ENCODE measurements around the gene CDH12.

The CDH12 gene

DNA sequence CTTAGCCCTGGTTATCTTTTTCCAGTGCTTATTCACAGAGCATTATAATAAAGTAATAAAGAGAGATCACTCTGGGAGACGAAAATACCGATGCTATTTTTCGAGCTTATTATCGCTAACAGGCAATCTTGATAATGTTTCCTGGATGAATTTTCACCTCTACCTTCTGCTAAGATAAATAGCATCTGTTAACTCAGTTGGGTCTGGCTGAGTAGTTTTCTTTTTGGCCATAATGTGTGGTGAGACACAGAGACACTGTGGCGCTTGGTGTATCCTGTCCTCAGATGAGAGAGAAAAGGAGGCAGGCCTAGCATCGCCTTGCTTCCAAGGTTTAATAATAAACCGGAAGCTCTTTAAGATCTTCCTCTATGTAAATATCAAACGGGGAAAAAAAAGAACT lies 46.2 kb upstream of the CDH12 start:
- Histone ChIP-seq H3K79me2 (ENCODE audit: insufficient read depth, low read length) (no peaks in the 10 kb centered on the region), H3K36me3 (ENCODE audit: insufficient read depth, low read length) (no peaks in the 10 kb centered on the region), H3K9ac (ENCODE audit: low read length) (no peak overlapping the region), H4K20me1 (ENCODE audit: insufficient read depth, low read length) (no peaks in the 10 kb centered on the region), H3K9me2 (ENCODE audit: low read depth, low read length) (no peaks in the 10 kb centered on the region), H3K27ac (ENCODE audit: low read depth, low read length, poor library complexity, severe bottlenecking) (no peak overlapping the region), H3K9me3 (ENCODE audit: low read length) (no peaks in the 10 kb centered on the region), H3K4me1 (ENCODE audit: insufficient read depth, low read length, severe bottlenecking) (no peaks in the 10 kb centered on the region), H3F3A (ENCODE audit: insufficient read depth, low read length) (no peaks in the 10 kb centered on the region), H3K4me2 (ENCODE audit: low read length) (no peak overlapping the region), H3K27me3 (ENCODE audit: insufficient read depth, low read length) (no peaks in the 10 kb centered on the region), H2AFZ (ENCODE audit: low read length) (no peak overlapping the region), H3K4me3 (ENCODE audit: low read depth, low read length, poor library complexity, severe bottlenecking) (no peak overlapping the region)
- TF ChIP-seq, protein P1, sequence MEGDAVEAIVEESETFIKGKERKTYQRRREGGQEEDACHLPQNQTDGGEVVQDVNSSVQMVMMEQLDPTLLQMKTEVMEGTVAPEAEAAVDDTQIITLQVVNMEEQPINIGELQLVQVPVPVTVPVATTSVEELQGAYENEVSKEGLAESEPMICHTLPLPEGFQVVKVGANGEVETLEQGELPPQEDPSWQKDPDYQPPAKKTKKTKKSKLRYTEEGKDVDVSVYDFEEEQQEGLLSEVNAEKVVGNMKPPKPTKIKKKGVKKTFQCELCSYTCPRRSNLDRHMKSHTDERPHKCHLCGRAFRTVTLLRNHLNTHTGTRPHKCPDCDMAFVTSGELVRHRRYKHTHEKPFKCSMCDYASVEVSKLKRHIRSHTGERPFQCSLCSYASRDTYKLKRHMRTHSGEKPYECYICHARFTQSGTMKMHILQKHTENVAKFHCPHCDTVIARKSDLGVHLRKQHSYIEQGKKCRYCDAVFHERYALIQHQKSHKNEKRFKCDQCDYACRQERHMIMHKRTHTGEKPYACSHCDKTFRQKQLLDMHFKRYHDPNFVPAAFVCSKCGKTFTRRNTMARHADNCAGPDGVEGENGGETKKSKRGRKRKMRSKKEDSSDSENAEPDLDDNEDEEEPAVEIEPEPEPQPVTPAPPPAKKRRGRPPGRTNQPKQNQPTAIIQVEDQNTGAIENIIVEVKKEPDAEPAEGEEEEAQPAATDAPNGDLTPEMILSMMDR (IDR thresholded peaks at IDR 0.05; ENCODE audit: low read length) = no peak
- no peak for TF ChIP-seq EZH2 (IDR thresholded peaks at IDR 0.05; ENCODE audit: borderline replicate concordance, low read length)

GRCh38 chr5:22896152-22896551 lies 43.0 kb upstream of the CDH12 start:
- Histone ChIP-seq H3K4me3 (ENCODE audit: low read depth, low read length, poor library complexity, severe bottlenecking) (no peak overlapping the region), H3K27ac (ENCODE audit: low read depth, low read length, poor library complexity, severe bottlenecking) (no peak overlapping the region), H2AFZ (ENCODE audit: low read length) (no peak overlapping the region), H3K9me2 (ENCODE audit: low read depth, low read length) (no peaks in the 10 kb centered on the region), H3K9me3 (ENCODE audit: low read length) (no peaks in the 10 kb centered on the region), H3K9ac (ENCODE audit: low read length) (no peak overlapping the region), H3K36me3 (ENCODE audit: insufficient read depth, low read length) (no peaks in the 10 kb centered on the region), H3K4me2 (ENCODE audit: low read length) (no peak overlapping the region), H4K20me1 (ENCODE audit: insufficient read depth, low read length) (no peaks in the 10 kb centered on the region), H3K4me1 (ENCODE audit: insufficient read depth, low read length, severe bottlenecking) (no peaks in the 10 kb centered on the region), H3K27me3 (ENCODE audit: insufficient read depth, low read length) (no peaks in the 10 kb centered on the region), H3K79me2 (ENCODE audit: insufficient read depth, low read length) (no peaks in the 10 kb centered on the region), H3F3A (ENCODE audit: insufficient read depth, low read length) (no peaks in the 10 kb centered on the region)
- TF ChIP-seq EZH2 (IDR thresholded peaks at IDR 0.05; ENCODE audit: borderline replicate concordance, low read length) = no peak
- TF ChIP-seq, protein P1 (IDR thresholded peaks at IDR 0.05; ENCODE audit: low read length) = no peak

GRCh38 chr5:22892441-22892840 lies 39.3 kb upstream of the CDH12 start:
- Histone ChIP-seq H3K4me1 (ENCODE audit: insufficient read depth, low read length, severe bottlenecking) (no peaks in the 10 kb centered on the region), H3K27ac (ENCODE audit: low read depth, low read length, poor library complexity, severe bottlenecking) (no peak overlapping the region), H2AFZ (ENCODE audit: low read length) (no peak overlapping the region), H4K20me1 (ENCODE audit: insufficient read depth, low read length) (no peaks in the 10 kb centered on the region), H3K79me2 (ENCODE audit: insufficient read depth, low read length) (no peaks in the 10 kb centered on the region), H3F3A (ENCODE audit: insufficient read depth, low read length) (no peaks in the 10 kb centered on the region), H3K36me3 (ENCODE audit: insufficient read depth, low read length) (no peaks in the 10 kb centered on the region), H3K9me2 (ENCODE audit: low read depth, low read length) (no peaks in the 10 kb centered on the region), H3K9me3 (ENCODE audit: low read length) (no peaks in the 10 kb centered on the region), H3K4me2 (ENCODE audit: low read length) (no peak overlapping the region), H3K27me3 (ENCODE audit: insufficient read depth, low read length) (no peaks in the 10 kb centered on the region), H3K9ac (ENCODE audit: low read length) (no peak overlapping the region), H3K4me3 (ENCODE audit: low read depth, low read length, poor library complexity, severe bottlenecking) (no peak overlapping the region)
- TF ChIP-seq, protein P1 (IDR thresholded peaks at IDR 0.05; ENCODE audit: low read length) = no peak
- TF ChIP-seq EZH2 (IDR thresholded peaks at IDR 0.05; ENCODE audit: borderline replicate concordance, low read length) = no peak

All from OCI-LY1 (cell line).